Astrocyte of the spinal cord (primary cell): ENCODE data around the gene MNAT1.

ENCODE experiments used
- DNase-seq: peaks from one replicate; pipeline ENCODE4 v3.0.0; 2011; ENCODE audit warnings: low read depth, low spot score
- H3K4me3 ChIP-seq: 2 replicates; pipeline ENCODE4 v1.5.1; 2011; ENCODE audit warnings: low read depth, mild to moderate bottlenecking, low read length, moderate library complexity
- in situ Hi-C: cut with HindIII; loops from 2 replicates; pipeline ENCODE4 v1.10.0; 2017; ENCODE audit warnings: low sequenced_read_pairs
- TF ChIP-seq, protein P1 (sequence below): IDR thresholded peaks from 2 replicates; pipeline ENCODE4 v1.5.1; 2012; ENCODE audit warnings: low read depth, mild to moderate bottlenecking, low read length, inconsistent platforms

The MNAT1 gene

DNA sequence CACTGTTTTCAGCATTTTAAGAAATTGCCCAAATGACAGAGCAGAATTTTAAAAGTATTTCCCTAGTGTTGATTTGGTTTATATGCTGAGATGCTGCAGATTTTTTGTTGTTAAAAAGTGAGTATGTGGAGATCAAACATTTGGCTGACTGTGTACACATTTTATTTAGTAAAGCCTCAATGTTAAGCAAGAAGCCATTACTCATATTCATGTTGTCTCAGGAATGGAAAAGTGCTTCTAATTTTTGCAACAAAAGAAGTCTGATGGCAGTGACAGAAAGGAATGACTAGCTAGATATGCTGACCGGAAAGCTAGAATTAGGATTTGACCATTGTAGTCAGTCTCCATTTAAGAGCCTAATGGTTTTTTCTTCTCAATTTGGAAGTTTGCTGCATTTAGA lies 269.0 kb downstream of the MNAT1 start:
- TF ChIP-seq, protein P1, sequence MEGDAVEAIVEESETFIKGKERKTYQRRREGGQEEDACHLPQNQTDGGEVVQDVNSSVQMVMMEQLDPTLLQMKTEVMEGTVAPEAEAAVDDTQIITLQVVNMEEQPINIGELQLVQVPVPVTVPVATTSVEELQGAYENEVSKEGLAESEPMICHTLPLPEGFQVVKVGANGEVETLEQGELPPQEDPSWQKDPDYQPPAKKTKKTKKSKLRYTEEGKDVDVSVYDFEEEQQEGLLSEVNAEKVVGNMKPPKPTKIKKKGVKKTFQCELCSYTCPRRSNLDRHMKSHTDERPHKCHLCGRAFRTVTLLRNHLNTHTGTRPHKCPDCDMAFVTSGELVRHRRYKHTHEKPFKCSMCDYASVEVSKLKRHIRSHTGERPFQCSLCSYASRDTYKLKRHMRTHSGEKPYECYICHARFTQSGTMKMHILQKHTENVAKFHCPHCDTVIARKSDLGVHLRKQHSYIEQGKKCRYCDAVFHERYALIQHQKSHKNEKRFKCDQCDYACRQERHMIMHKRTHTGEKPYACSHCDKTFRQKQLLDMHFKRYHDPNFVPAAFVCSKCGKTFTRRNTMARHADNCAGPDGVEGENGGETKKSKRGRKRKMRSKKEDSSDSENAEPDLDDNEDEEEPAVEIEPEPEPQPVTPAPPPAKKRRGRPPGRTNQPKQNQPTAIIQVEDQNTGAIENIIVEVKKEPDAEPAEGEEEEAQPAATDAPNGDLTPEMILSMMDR: no peak
- in situ Hi-C loops: no loop called here

GRCh38 chr14:61019537-61019936 lies 285.0 kb downstream of the MNAT1 start:
- DNase-seq: no peak
- in situ Hi-C loops: no loop called here
- no peak overlapping the region for H3K4me3 ChIP-seq
- TF ChIP-seq, protein P1: no peak

More for the DNA sequence above, 269.0 kb downstream of the MNAT1 start:
- no peak for DNase-seq
- H3K4me3 ChIP-seq: no peak overlapping the region
